ENCODE results near the gene ME3. TPM values are rescaled to one million over a fixed set of nuclear protein-coding genes. Genes with fewer than 3 reads are reported as not detected.

ME3 gene
- polyA plus RNA-seq, 1 experiment, result 15.8 TPM

DNA sequence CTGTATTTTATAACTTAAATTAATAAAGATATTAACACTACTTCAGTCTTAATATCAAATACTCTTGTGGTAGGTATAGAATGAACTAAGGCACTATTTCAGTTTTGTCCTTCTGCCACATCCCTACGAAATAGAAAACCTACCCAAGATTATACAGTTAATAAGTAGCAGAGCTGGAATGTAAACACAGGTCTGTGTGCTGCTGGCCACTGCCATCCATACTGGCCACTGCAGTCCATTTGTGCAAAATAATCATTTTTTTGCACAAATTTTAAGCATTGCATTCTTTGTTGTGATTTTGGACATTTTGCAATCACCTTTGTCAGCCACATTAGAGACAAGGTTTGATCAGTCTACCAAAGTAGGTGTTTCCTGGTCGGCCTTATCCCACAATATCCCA lies 91.9 kb downstream of the ME3 start:
- H3K36me3 ChIP-seq (ENCODE audit: control insufficient read depth, insufficient read depth, low read length), result no peaks in the 10 kb centered on the region
- POLR2A ChIA-PET, result no interaction called here
- TF ChIP-seq, protein P1, sequence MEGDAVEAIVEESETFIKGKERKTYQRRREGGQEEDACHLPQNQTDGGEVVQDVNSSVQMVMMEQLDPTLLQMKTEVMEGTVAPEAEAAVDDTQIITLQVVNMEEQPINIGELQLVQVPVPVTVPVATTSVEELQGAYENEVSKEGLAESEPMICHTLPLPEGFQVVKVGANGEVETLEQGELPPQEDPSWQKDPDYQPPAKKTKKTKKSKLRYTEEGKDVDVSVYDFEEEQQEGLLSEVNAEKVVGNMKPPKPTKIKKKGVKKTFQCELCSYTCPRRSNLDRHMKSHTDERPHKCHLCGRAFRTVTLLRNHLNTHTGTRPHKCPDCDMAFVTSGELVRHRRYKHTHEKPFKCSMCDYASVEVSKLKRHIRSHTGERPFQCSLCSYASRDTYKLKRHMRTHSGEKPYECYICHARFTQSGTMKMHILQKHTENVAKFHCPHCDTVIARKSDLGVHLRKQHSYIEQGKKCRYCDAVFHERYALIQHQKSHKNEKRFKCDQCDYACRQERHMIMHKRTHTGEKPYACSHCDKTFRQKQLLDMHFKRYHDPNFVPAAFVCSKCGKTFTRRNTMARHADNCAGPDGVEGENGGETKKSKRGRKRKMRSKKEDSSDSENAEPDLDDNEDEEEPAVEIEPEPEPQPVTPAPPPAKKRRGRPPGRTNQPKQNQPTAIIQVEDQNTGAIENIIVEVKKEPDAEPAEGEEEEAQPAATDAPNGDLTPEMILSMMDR (IDR thresholded peaks at IDR 0.05; ENCODE audit: insufficient read depth, low read depth, low read length), result no peak
- H3K4me3 ChIP-seq (ENCODE audit: low read depth, low read length), result no peak overlapping the region
- DNase-seq (ENCODE audit: low read depth), result no peak
- H3K27me3 ChIP-seq (ENCODE audit: control insufficient read depth, insufficient read depth, low read length), result no peaks in the 10 kb centered on the region
- CTCF ChIA-PET, result interaction anchor here (0.8 kb wide), 1 partner anchor 33 kb away, joined by 3 read pairs; no protein-coding TSS in a partner anchor

DNA sequence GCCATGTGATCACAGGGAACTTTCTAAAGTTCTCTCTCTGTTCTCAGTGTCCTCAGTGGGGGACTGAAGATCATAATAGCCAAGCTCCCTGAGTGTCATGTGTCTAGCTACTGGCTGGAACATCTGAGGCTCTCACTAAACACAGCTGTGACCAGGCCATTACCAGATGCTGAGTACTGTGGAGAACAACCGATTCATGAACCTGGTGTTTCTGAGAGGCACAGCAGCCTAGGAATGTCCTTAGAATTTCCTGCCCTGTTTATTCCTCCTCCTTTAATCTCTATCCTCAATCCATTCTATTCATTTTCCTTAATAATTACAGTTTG lies 93.0 kb downstream of the ME3 start:
- ChIA-PET CTCF (interaction anchor here (0.8 to 0.9 kb wide), 2 partner anchors 24 to 27 kb away, joined by 3 read pairs; no protein-coding TSS in a partner anchor), POLR2A (no interaction called here)
- H3K4me3 ChIP-seq (ENCODE audit: low read depth, low read length), result no peak overlapping the region
- no peak for DNase-seq (ENCODE audit: low read depth)
- H3K36me3 ChIP-seq (ENCODE audit: control insufficient read depth, insufficient read depth, low read length), result no peaks in the 10 kb centered on the region
- H3K27me3 ChIP-seq (ENCODE audit: control insufficient read depth, insufficient read depth, low read length), result no peaks in the 10 kb centered on the region
- TF ChIP-seq, protein P1 (IDR thresholded peaks at IDR 0.05; ENCODE audit: insufficient read depth, low read depth, low read length), result no peak

DNA sequence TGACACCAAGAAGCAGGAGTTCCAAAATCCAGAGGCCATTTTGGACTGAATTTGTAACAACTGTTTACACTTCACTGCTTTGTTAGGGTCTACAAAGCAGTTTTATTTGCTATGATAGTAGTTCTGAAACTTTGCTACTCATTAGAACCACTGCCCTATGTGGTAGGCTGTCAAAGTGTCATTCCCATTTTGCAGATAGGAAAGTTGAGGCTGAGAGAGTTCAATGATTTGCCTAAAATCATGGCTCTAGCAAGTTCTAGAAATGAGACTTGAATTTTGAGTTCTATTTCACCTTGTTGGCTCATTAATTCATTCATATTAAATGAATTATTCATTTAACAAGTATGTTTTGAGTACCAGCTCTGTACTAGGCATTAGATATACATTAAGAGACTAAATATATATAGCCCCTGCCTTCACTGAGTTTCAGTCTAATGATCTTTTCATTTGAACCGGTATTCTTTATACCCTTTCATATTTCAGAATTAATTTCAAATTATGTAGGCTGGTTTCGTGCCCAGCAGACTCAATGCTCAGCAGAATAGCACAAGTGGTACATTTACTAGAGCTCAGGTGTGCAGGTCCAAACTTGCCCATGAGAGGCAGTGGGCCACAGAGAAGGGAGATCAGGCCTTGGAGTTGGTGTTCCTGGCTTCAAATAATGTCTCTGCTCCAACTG lies 93.5 kb downstream of the ME3 start:
- no peaks in the 10 kb centered on the region for H3K27me3 ChIP-seq (ENCODE audit: control insufficient read depth, insufficient read depth, low read length)
- DNase-seq (ENCODE audit: low read depth), result no peak
- no peaks in the 10 kb centered on the region for H3K36me3 ChIP-seq (ENCODE audit: control insufficient read depth, insufficient read depth, low read length)
- H3K4me3 ChIP-seq (ENCODE audit: low read depth, low read length), result no peak overlapping the region
- TF ChIP-seq, protein P1 (IDR thresholded peaks at IDR 0.05; ENCODE audit: insufficient read depth, low read depth, low read length), result no peak
- ChIA-PET POLR2A (no interaction called here), CTCF (interaction anchor here (0.8 to 1.1 kb wide), 4 partner anchors 10 to 27 kb away, joined by 3 read pairs; no protein-coding TSS in a partner anchor)

DNA sequence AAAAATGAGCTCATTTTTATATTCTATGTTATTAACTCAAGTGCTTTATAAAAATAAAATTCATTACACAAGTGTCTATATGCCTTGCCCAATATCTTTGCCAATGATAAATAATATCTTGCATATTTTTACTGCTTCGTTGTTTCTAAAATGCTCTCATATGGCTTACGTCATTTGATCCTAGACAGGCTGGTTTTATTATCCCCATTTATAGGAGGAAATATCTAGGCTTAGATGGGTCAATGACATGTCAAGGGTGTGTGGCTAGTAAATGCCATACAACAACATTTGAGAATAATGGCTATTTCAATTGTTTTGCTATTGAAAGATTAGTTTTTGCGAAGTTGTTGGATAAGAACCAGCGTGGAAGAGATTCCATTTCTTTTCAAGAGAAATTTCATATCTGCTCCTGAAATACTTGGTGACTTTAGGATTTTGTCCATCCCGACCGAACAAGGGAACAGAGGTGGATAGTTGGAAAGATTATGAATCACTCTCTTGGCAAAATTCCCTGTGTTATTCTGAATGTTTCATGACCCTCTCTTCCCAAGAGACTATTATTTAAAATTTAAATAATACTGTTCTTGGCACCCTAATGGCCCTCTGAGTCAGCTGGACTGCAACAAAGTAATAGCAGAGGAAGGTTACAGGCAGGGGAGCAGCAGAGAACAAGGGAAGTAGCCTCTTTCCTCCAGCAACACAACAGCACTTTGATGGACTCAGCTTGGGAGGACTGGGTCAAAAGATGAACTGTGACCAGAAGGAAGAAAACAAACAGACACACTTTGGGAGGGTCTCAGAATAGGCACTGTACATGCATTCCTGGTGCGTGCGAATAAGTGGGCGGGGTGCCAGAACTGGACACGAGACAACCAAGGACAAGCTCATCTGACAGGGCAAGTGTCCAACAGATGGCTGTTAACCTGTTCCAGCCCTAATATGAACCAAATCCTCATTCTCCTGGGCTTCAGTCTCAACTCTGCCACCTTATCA lies 94.5 kb downstream of the ME3 start:
- ChIA-PET POLR2A (no interaction called here), CTCF (interaction anchor here (0.9 to 1.2 kb wide), 3 partner anchors 11 to 17 kb away, joined by 3 read pairs; no protein-coding TSS in a partner anchor)
- Histone ChIP-seq H3K27me3 (ENCODE audit: control insufficient read depth, insufficient read depth, low read length) (no peaks in the 10 kb centered on the region), H3K4me3 (ENCODE audit: low read depth, low read length) (no peak overlapping the region), H3K36me3 (ENCODE audit: control insufficient read depth, insufficient read depth, low read length) (no peaks in the 10 kb centered on the region)
- peak; percentile 52 for DNase-seq (ENCODE audit: low read depth)
- TF ChIP-seq, protein P1 (IDR thresholded peaks at IDR 0.05; ENCODE audit: insufficient read depth, low read depth, low read length), result no peak
